GM23338 (cell line): ENCODE results near the gene L3MBTL4. TPM values are rescaled to one million over a fixed set of nuclear protein-coding genes. Genes with fewer than 3 reads are reported as not detected.

Source experiments
- ATAC-seq: fragments of 200-7000 bp; cut with Tn5 transposase; 3 replicates; pipeline ENCODE4 v1.9.1; 2020
- DNase-seq: peaks from one replicate; pipeline ENCODE4 v3.0.0-alpha.2; 2015; ENCODE audit warnings: low spot score
- H2AFZ ChIP-seq: fragments of 200-600 bp; sonication (generic); 2 replicates; pipeline ENCODE4 v1.8.0; 2016; ENCODE audit warnings: antibody characterized with exemption, mild to moderate bottlenecking, moderate library complexity
- H3F3A ChIP-seq: fragments of 200-600 bp; sonication (generic); replicated peaks from 2 replicates; pipeline ENCODE4 v1.8.0; 2017; ENCODE audit warnings: antibody characterized with exemption, mixed run types, low read depth
- H3K27ac ChIP-seq: fragments of 200-600 bp; sonication (generic); 2 replicates; pipeline ENCODE4 v1.6.1; 2016; ENCODE audit warnings: low read depth
- H3K27me3 ChIP-seq: fragments of 200-600 bp; sonication (generic); 2 replicates; pipeline ENCODE4 v1.8.0; 2016; ENCODE audit warnings: mild to moderate bottlenecking, mixed run types, moderate library complexity; ENCODE audit not compliant: insufficient read depth
- H3K36me3 ChIP-seq: fragments of 200-600 bp; sonication (generic); 2 replicates; pipeline ENCODE4 v1.8.0; 2016; ENCODE audit warnings: mild to moderate bottlenecking; ENCODE audit not compliant: insufficient read depth
- H3K4me1 ChIP-seq: fragments of 200-600 bp; sonication (generic); 2 replicates; pipeline ENCODE4 v1.8.0; 2016; ENCODE audit warnings: mild to moderate bottlenecking, moderate library complexity; ENCODE audit not compliant: insufficient read depth
- H3K4me2 ChIP-seq: fragments of 200-600 bp; sonication (generic); 2 replicates; pipeline ENCODE4 v1.7.1; 2017; ENCODE audit warnings: mixed run types
- H3K4me3 ChIP-seq: fragments of 200-600 bp; sonication (generic); 2 replicates; pipeline ENCODE4 v1.6.1; 2016; ENCODE audit warnings: mixed run types
- H3K79me2 ChIP-seq: fragments of 200-600 bp; sonication (generic); replicated peaks from 2 replicates; pipeline ENCODE4 v1.8.0; 2017; ENCODE audit warnings: mild to moderate bottlenecking; ENCODE audit not compliant: insufficient read depth
- H3K9me2 ChIP-seq: fragments of 200-600 bp; sonication (generic); 2 replicates; pipeline ENCODE4 v1.8.0; 2017; ENCODE audit not compliant: insufficient read depth
- H4K20me1 ChIP-seq: fragments of 200-600 bp; sonication (generic); replicated peaks from 2 replicates; pipeline ENCODE4 v1.8.0; 2017; ENCODE audit warnings: mild to moderate bottlenecking; ENCODE audit not compliant: insufficient read depth
- H3K27ac Mint-ChIP-seq: 2 replicates; pipeline ENCODE4 v1.8.0; 2020; ENCODE audit warnings: inconsistent platforms, mild to moderate bottlenecking, moderate library complexity, mixed read lengths
- H3K27me3 Mint-ChIP-seq: 3 replicates; pipeline ENCODE4 v1.8.0; 2022; ENCODE audit warnings: low read depth, mild to moderate bottlenecking, moderate library complexity, mixed read lengths, inconsistent platforms; ENCODE audit not compliant: insufficient read depth, poor library complexity
- H3K36me3 Mint-ChIP-seq: 3 replicates; pipeline ENCODE4 v1.8.0; 2021; ENCODE audit warnings: low read depth, mild to moderate bottlenecking, inconsistent platforms, moderate library complexity, mixed read lengths
- H3K4me1 Mint-ChIP-seq: 3 replicates; pipeline ENCODE4 v1.8.0; 2020; ENCODE audit warnings: mild to moderate bottlenecking, inconsistent platforms, mixed read lengths
- H3K4me3 Mint-ChIP-seq: 3 replicates; pipeline ENCODE4 v1.8.0; 2021; ENCODE audit warnings: moderate library complexity, mild to moderate bottlenecking, inconsistent platforms, mixed read lengths
- H3K9me3 Mint-ChIP-seq: 3 replicates; pipeline ENCODE4 v1.8.0; 2020; ENCODE audit warnings: moderate library complexity, mild to moderate bottlenecking, inconsistent platforms, mixed read lengths
- CREB1 ChIP-seq: fragments of 250-450 bp; sonication (Bioruptor Pico); IDR thresholded peaks from 2 replicates; pipeline ENCODE4 v1.5.0; 2020; ENCODE audit warnings: low read depth, mild to moderate bottlenecking, moderate library complexity
- CTCF ChIP-seq, 2 experiments: fragments of 200-600 bp in 1 of 2; sonication (generic) in 1 of 2; conservative IDR thresholded peaks; 2 replicates each; pipeline versions ENCODE4 v1.5.1 to v1.6.1; 2016 to 2017; ENCODE audit warnings: antibody characterized with exemption in 2 of 2, low read depth in 2 of 2, mild to moderate bottlenecking in 2 of 2, moderate library complexity in 1 of 2
- ETS1 ChIP-seq: IDR thresholded peaks from 2 replicates; pipeline ENCODE4 v1.6.1; 2016; ENCODE audit warnings: antibody characterized with exemption
- EZH2 ChIP-seq: fragments of 200-600 bp; sonication (generic); IDR thresholded peaks from one replicate; pipeline ENCODE4 v1.8.0; 2017; ENCODE audit warnings: antibody characterized with exemption, mild to moderate bottlenecking, low read depth; ENCODE audit not compliant: unreplicated experiment
- EZH2phosphoT487 ChIP-seq: fragments of 200-600 bp; sonication (generic); IDR thresholded peaks from one replicate; pipeline ENCODE4 v1.8.1; 2018; ENCODE audit warnings: antibody characterized with exemption; ENCODE audit not compliant: unreplicated experiment
- JUNB ChIP-seq: IDR thresholded peaks from one replicate; pipeline ENCODE4 v1.6.1; 2016; ENCODE audit warnings: antibody characterized with exemption; ENCODE audit not compliant: unreplicated experiment
- NANOG ChIP-seq: IDR thresholded peaks from 2 replicates; pipeline ENCODE4 v1.6.1; 2016; ENCODE audit warnings: antibody characterized with exemption, borderline replicate concordance
- POLR2AphosphoS5 ChIP-seq: IDR thresholded peaks from 2 replicates; pipeline ENCODE4 v1.6.1; 2016; ENCODE audit warnings: antibody characterized with exemption, low read depth
- REST ChIP-seq: IDR thresholded peaks from one replicate; pipeline ENCODE4 v1.6.1; 2018; ENCODE audit warnings: antibody characterized with exemption; ENCODE audit not compliant: unreplicated experiment
- STAT1 ChIP-seq: IDR thresholded peaks from one replicate; pipeline ENCODE4 v1.6.1; 2016; ENCODE audit warnings: antibody characterized with exemption; ENCODE audit not compliant: unreplicated experiment
- ZNF331 ChIP-seq: fragments of 250-450 bp; sonication (Bioruptor Pico); IDR thresholded peaks from 2 replicates; pipeline ENCODE4 v1.5.0; 2020; ENCODE audit warnings: low read depth, mild to moderate bottlenecking, moderate library complexity
- polyA plus RNA-seq: library from polyadenylated mRNA; unstranded; fragments of >200 nt; fragmentation: Nextera tagmentation; extraction: Ambion mirVana; gene quantifications from 2 replicates; pipeline ENCODE4 v1.2.1, GENCODE V29; 2016
- total RNA-seq: library from RNA; depleted of rRNA; stranded (reverse); fragments of >200 nt; shearing (Covaris generic); gene quantifications from 2 replicates; pipeline ENCODE4 v1.2.3, GENCODE V29; 2014

The L3MBTL4 gene
- total and polyA plus RNA-seq, 2 experiments from 2014 or later = 0.48 to 2.8 TPM

GRCh38 chr18:6017171-6017570 lies 397.5 kb downstream of the L3MBTL4 start:
- Histone ChIP-seq H2AFZ (no peak overlapping the region), H3K4me1 (peaks cover 7% of the 10 kb centered on the region; the same call in 1 of the 2 replicates), H3K4me3 (no peak overlapping the region), H3K79me2 (no peaks in the 10 kb centered on the region), H3K27me3 (no peaks in the 10 kb centered on the region), H3K27ac (no peak overlapping the region), H3F3A (no peaks in the 10 kb centered on the region), H3K4me2 (no peak overlapping the region), H3K36me3 (no peaks in the 10 kb centered on the region), H4K20me1 (no peaks in the 10 kb centered on the region), H3K9me2 (peaks cover 6% of the 10 kb centered on the region; the same call in 1 of the 2 replicates)
- ATAC-seq (no peak), DNase-seq (no peak)
- Mint-ChIP-seq H3K4me1 (peaks cover 12% of the 10 kb centered on the region), H3K4me3 (no peak overlapping the region), H3K36me3 (no peaks in the 10 kb centered on the region), H3K27ac (no peak overlapping the region), H3K27me3 (no peaks in the 10 kb centered on the region), H3K9me3 (no peaks in the 10 kb centered on the region; the same call in 2 of the 3 replicates)
- TF ChIP-seq ZNF331 (no peak), CTCF (conservative IDR thresholded peaks at IDR 0.05; ENCODE audit: low read depth in 2 of 2) (no peak), NANOG (no peak), ETS1 (no peak), EZH2 (no peak), EZH2phosphoT487 (no peak), REST (no peak), CREB1 (CRISPR knock-in tag) (no peak), JUNB (no peak), POLR2AphosphoS5 (no peak), STAT1 (no peak)

- Histone ChIP-seq H2AFZ (no peak overlapping the region), H3F3A (no peaks in the 10 kb centered on the region), H3K4me1 (peaks cover 6% of the 10 kb centered on the region; the same call in 1 of the 2 replicates), H3K36me3 (no peaks in the 10 kb centered on the region), H4K20me1 (no peaks in the 10 kb centered on the region), H3K79me2 (no peaks in the 10 kb centered on the region), H3K27me3 (no peaks in the 10 kb centered on the region), H3K4me3 (no peak overlapping the region), H3K4me2 (no peak overlapping the region), H3K9me2 (peaks cover 2% of the 10 kb centered on the region; the same call in 1 of the 2 replicates), H3K27ac (no peak overlapping the region)
- DNase-seq (no peak), ATAC-seq (no peak)
- Mint-ChIP-seq H3K4me3 (no peak overlapping the region), H3K4me1 (peaks cover 7% of the 10 kb centered on the region; the same call in 2 of the 3 replicates), H3K27me3 (peaks cover 2% of the 10 kb centered on the region), H3K9me3 (no peaks in the 10 kb centered on the region; the same call in 2 of the 3 replicates), H3K27ac (no peak overlapping the region), H3K36me3 (no peaks in the 10 kb centered on the region)
- TF ChIP-seq ZNF331 = no peak
Observed at GRCh38 chr18:6015364-6015763, 399.3 kb downstream of the L3MBTL4 start.
